Keratinocyte (primary cell): Measurements from ENCODE around the gene STN1. TPM values are rescaled to one million over a fixed set of nuclear protein-coding genes. Genes with fewer than 3 reads are reported as not detected.

Experiments
- DNase-seq: peaks from one replicate; pipeline ENCODE4 v3.0.0-alpha.2; 2011; ENCODE audit warnings: low read depth, missing footprints, low spot score
- FAIRE-seq: peaks from 2 replicates; lab custom pipeline; 2011; peaks lifted over from hg19 to GRCh38; lab: Jason Lieb, UNC
- H2AFZ ChIP-seq: 2 replicates; pipeline ENCODE4 v1.6.0; 2012; ENCODE audit warnings: low read length, control low read depth, inconsistent platforms; ENCODE audit not compliant: control insufficient read depth
- H3K27ac ChIP-seq: 2 replicates; pipeline ENCODE4 v1.5.1; 2011; ENCODE audit warnings: low read length; ENCODE audit not compliant: control insufficient read depth, insufficient read depth
- H3K27me3 ChIP-seq: 3 replicates; pipeline ENCODE4 v1.6.0; 2011; ENCODE audit warnings: low read length; ENCODE audit not compliant: control insufficient read depth, insufficient read depth; ENCODE audit errors: extremely low read depth
- H3K36me3 ChIP-seq, 2 experiments: 2 replicates in 1 of 2; 3 replicates in 1 of 2; pipeline ENCODE4 v1.5.1; 2011; ENCODE audit warnings: low read length in 2 of 2, mild to moderate bottlenecking in 1 of 2; ENCODE audit not compliant: control insufficient read depth in 2 of 2, insufficient read depth in 2 of 2; ENCODE audit errors: extremely low read depth in 1 of 2
- H3K4me1 ChIP-seq: 3 replicates; pipeline ENCODE4 v1.5.1; 2011; ENCODE audit warnings: low read length; ENCODE audit not compliant: control insufficient read depth, insufficient read depth; ENCODE audit errors: extremely low read depth
- H3K4me2 ChIP-seq: 3 replicates; pipeline ENCODE4 v1.6.0; 2011; ENCODE audit warnings: low read depth, low read length; ENCODE audit not compliant: control insufficient read depth, insufficient read depth; ENCODE audit errors: extremely low read depth
- H3K4me3 ChIP-seq, 3 experiments: fragments of 200-600 bp in 1 of 3; sonication (generic) in 1 of 3; 2 replicates in 2 of 3; 3 replicates in 1 of 3; pipeline ENCODE4 v1.5.1; 2011 to 2016; ENCODE audit warnings: low read length in 3 of 3, mild to moderate bottlenecking in 3 of 3, control low read depth in 2 of 3, inconsistent platforms in 1 of 3, low read depth in 1 of 3, mixed read lengths in 1 of 3, mixed run types in 1 of 3, moderate library complexity in 1 of 3; ENCODE audit not compliant: control insufficient read depth in 2 of 3, insufficient read depth in 2 of 3; ENCODE audit errors: extremely low read depth in 1 of 3
- H3K79me2 ChIP-seq: 2 replicates; pipeline ENCODE4 v1.6.0; 2012; ENCODE audit warnings: low read length; ENCODE audit not compliant: control insufficient read depth, insufficient read depth
- H3K9ac ChIP-seq: 3 replicates; pipeline ENCODE4 v1.6.0; 2011; ENCODE audit warnings: low read length; ENCODE audit not compliant: control insufficient read depth, insufficient read depth; ENCODE audit errors: extremely low read depth
- H3K9me1 ChIP-seq: 3 replicates; pipeline ENCODE4 v1.6.0; 2011; ENCODE audit warnings: low read length; ENCODE audit not compliant: control insufficient read depth, insufficient read depth; ENCODE audit errors: extremely low read depth
- H3K9me3 ChIP-seq: 2 replicates; pipeline ENCODE4 v1.5.1; 2012; ENCODE audit warnings: low read depth, low read length; ENCODE audit not compliant: control insufficient read depth
- H4K20me1 ChIP-seq: 3 replicates; pipeline ENCODE4 v1.6.0; 2011; ENCODE audit warnings: low read length; ENCODE audit not compliant: control insufficient read depth, insufficient read depth; ENCODE audit errors: extremely low read depth
- CTCF ChIP-seq, 3 experiments: IDR thresholded peaks in 1 of 3; conservative IDR thresholded peaks in 1 of 3; optimal IDR thresholded peaks in 1 of 3; 2 replicates in 2 of 3; 3 replicates in 1 of 3; pipeline versions ENCODE3 to v1.5.1; 2011; ENCODE audit warnings: low read length in 3 of 3, mild to moderate bottlenecking in 3 of 3, moderate library complexity in 2 of 3, control low read depth in 1 of 3, inconsistent platforms in 1 of 3; ENCODE audit not compliant: insufficient read depth in 2 of 3; ENCODE audit errors: extremely low read depth in 1 of 3
- EZH2 ChIP-seq: IDR thresholded peaks from one replicate; pipeline ENCODE4 v1.6.1; 2012; ENCODE audit warnings: inconsistent platforms, mild to moderate bottlenecking, low read length, moderate library complexity
- dilution Hi-C: fragments of 300-500 bp; cut with MboI; formaldehyde crosslinking; loops from one replicate; pipeline ENCODE4 v1.7.0; 2020; ENCODE audit warnings: low sequenced_read_pairs; ENCODE audit not compliant: extremely low pct_ligation_motif_present
- polyA plus RNA-seq, 5 experiments: library from polyadenylated mRNA; depleted of rRNA in 3 of 5; stranded (reverse) in 3 of 5; stranded (forward) in 1 of 5; unstranded in 1 of 5; fragments of >200 nt; gene quantifications; 1 replicate in 1 of 5; 2 replicates in 3 of 5; 3 replicates in 1 of 5; pipeline versions ENCODE4 v1.2.1 to v1.2.3, GENCODE V29; 2011 to 2012; ENCODE audit warnings: missing spikeins in 2 of 5, low read depth in 1 of 5, low replicate concordance in 1 of 5

Gene STN1
- polyA plus RNA-seq, 1 donor (not counting 4 experiments of a cell fraction or from before 2014, with no cell fraction given): 29.0 TPM

- Histone ChIP-seq H3K9ac (no peak overlapping the region), H3K79me2 (no peaks in the 10 kb centered on the region), H3K9me3 (no peaks in the 10 kb centered on the region), H3K9me1 (no peaks in the 10 kb centered on the region), H3K36me3 (peaks cover 3 to 12% of the 10 kb centered on the region in 2 experiments), H3K4me1 (peaks cover 53% of the 10 kb centered on the region), H3K4me3 (no peak overlapping the region), H3K27ac (peak overlapping the region; percentile 33), H3K27me3 (no peaks in the 10 kb centered on the region), H2AFZ (no peak overlapping the region), H4K20me1 (no peaks in the 10 kb centered on the region), H3K4me2 (no peak overlapping the region)
- dilution Hi-C loops: no loop called here
- FAIRE-seq (no peak), DNase-seq (no peak)
- TF ChIP-seq CTCF (optimal IDR thresholded peaks at IDR 0.05 in 1 of 3, IDR thresholded peaks at IDR 0.05 in 1 of 3, conservative IDR thresholded peaks at IDR 0.05 in 1 of 3; ENCODE audit: extremely low read depth in 1 of 3, insufficient read depth in 2 of 3, low read length in 3 of 3) (no peak), EZH2 (no peak)
Observed at GRCh38 chr10:103889121-103889720, 28.8 kb downstream of the STN1 start.

- Histone ChIP-seq H4K20me1 (no peaks in the 10 kb centered on the region), H3K9me3 (no peaks in the 10 kb centered on the region), H3K27ac (peak overlapping the region; percentile 33), H3K79me2 (no peaks in the 10 kb centered on the region), H3K36me3 (peaks cover 3 to 12% of the 10 kb centered on the region in 2 experiments), H3K4me3 (no peak overlapping the region), H2AFZ (no peak overlapping the region), H3K9ac (peak overlapping the region; percentile 23), H3K27me3 (no peaks in the 10 kb centered on the region), H3K4me2 (peak overlapping the region; percentile 38), H3K4me1 (peaks cover 50% of the 10 kb centered on the region), H3K9me1 (no peaks in the 10 kb centered on the region)
- DNase-seq: no peak
- peak in 2 of 3 experiments; percentile 62 to 94 for TF ChIP-seq CTCF (optimal IDR thresholded peaks at IDR 0.05 in 1 of 3, IDR thresholded peaks at IDR 0.05 in 1 of 3, conservative IDR thresholded peaks at IDR 0.05 in 1 of 3; ENCODE audit: extremely low read depth in 1 of 3, insufficient read depth in 2 of 3, low read length in 3 of 3)
- no peak for TF ChIP-seq EZH2
- dilution Hi-C loops: no loop called here
- FAIRE-seq: peak; percentile 78
Observed at GRCh38 chr10:103888113-103888841, 29.7 kb downstream of the STN1 start.
